ENCODE results near the gene AACS. TPM values are rescaled to one million over a fixed set of nuclear protein-coding genes. Genes with fewer than 3 reads are reported as not detected.

AACS gene
- total and polyA plus RNA-seq, 2 experiments from 2014 or later: 32.2 to 36.8 TPM

DNA sequence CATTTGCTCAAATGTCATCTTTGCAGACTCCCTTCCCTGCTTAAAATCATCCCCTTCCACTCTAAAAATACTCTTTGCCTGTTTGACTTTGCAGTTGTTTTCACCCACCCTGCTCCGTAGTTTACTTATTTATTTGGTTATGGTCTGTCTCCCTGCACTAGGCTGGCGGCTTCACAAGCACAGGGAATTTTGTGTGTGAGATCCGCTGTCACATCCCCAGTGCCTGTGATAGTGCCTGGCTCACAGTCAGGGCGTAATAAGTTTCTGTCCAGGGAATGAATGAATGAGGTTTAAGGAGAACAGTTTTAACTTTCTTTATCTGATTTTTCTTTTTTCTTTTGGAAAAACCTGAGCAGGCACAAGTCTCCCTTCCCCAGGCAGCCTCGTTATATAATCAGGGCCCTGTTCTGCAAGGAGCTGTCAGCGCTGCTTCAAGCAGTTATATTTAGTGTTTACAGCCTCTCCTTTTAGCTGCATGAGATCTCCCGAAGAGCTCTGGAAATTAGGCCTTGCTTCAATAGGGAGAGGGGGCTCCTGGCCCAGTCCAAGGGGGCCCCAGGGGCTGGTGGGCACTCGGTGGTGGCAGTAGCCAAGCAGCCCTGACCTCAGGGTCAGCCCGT, 107.1 kb downstream of the AACS start:
- peak overlapping the region; percentile 47 for H3K27ac ChIP-seq
- TF ChIP-seq, protein P1, sequence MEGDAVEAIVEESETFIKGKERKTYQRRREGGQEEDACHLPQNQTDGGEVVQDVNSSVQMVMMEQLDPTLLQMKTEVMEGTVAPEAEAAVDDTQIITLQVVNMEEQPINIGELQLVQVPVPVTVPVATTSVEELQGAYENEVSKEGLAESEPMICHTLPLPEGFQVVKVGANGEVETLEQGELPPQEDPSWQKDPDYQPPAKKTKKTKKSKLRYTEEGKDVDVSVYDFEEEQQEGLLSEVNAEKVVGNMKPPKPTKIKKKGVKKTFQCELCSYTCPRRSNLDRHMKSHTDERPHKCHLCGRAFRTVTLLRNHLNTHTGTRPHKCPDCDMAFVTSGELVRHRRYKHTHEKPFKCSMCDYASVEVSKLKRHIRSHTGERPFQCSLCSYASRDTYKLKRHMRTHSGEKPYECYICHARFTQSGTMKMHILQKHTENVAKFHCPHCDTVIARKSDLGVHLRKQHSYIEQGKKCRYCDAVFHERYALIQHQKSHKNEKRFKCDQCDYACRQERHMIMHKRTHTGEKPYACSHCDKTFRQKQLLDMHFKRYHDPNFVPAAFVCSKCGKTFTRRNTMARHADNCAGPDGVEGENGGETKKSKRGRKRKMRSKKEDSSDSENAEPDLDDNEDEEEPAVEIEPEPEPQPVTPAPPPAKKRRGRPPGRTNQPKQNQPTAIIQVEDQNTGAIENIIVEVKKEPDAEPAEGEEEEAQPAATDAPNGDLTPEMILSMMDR (IDR thresholded peaks at IDR 0.05; ENCODE audit: low read depth, low read length): no peak
- no peaks in the 10 kb centered on the region for H3K27me3 ChIP-seq
- no peaks in the 10 kb centered on the region for H3K36me3 ChIP-seq
- peak in 1 of 2 donors; percentile 37 for DNase-seq (ENCODE audit: low read depth in 1 of 2, low spot score in 1 of 2)
- no peak overlapping the region for H3K4me3 ChIP-seq
- no peaks in the 10 kb centered on the region for H3K9me3 ChIP-seq (ENCODE audit: low read depth)
- H3K4me1 ChIP-seq (ENCODE audit: low read depth): peaks cover 11% of the 10 kb centered on the region

DNA sequence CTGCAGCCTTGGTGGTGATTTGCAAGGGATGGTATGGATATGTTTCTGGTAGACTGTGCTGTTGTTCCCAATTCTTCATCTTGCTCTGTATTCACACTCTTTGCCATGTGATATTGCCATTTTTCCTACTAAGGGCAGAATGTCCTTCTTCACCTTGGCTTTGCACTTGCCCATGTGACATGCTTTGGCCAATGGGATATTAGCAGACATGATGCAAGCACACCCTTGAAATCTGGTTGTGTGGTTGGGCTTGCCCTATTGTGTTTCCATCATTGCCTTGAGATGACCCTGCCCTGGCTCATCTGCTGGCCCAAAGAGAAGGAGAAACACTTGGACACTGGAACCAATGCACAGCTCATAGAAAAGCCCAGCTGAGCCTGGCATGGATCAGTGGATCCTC, 110.3 kb downstream of the AACS start:
- DNase-seq (ENCODE audit: low read depth in 1 of 2, low spot score in 1 of 2): no peak
- TF ChIP-seq, protein P1 (IDR thresholded peaks at IDR 0.05; ENCODE audit: low read depth, low read length): no peak
- no peaks in the 10 kb centered on the region for H3K27me3 ChIP-seq

GRCh38 chr12:125178222-125178621, 113.0 kb downstream of the AACS start:
- TF ChIP-seq, protein P1 (IDR thresholded peaks at IDR 0.05; ENCODE audit: low read depth, low read length): no peak
- no peaks in the 10 kb centered on the region for H3K27me3 ChIP-seq
- H3K36me3 ChIP-seq: no peaks in the 10 kb centered on the region
- H3K4me3 ChIP-seq: no peak overlapping the region
- H3K4me1 ChIP-seq (ENCODE audit: low read depth): no peaks in the 10 kb centered on the region
- no peaks in the 10 kb centered on the region for H3K9me3 ChIP-seq (ENCODE audit: low read depth)
- no peak overlapping the region for H3K27ac ChIP-seq
- no peak for DNase-seq (ENCODE audit: low read depth in 1 of 2, low spot score in 1 of 2)

More for the DNA sequence above, 110.3 kb downstream of the AACS start:
- H3K27ac ChIP-seq: no peak overlapping the region
- H3K36me3 ChIP-seq: no peaks in the 10 kb centered on the region
- no peak overlapping the region for H3K4me3 ChIP-seq
- H3K4me1 ChIP-seq (ENCODE audit: low read depth): peaks cover 11% of the 10 kb centered on the region
- H3K9me3 ChIP-seq (ENCODE audit: low read depth): no peaks in the 10 kb centered on the region

GRCh38 chr12:125180144-125180543, 114.9 kb downstream of the AACS start:
- H3K27ac ChIP-seq: no peak overlapping the region
- TF ChIP-seq, protein P1 (IDR thresholded peaks at IDR 0.05; ENCODE audit: low read depth, low read length): no peak
- DNase-seq (ENCODE audit: low read depth in 1 of 2, low spot score in 1 of 2): no peak
- no peak overlapping the region for H3K4me3 ChIP-seq
- H3K27me3 ChIP-seq: peaks cover 16% of the 10 kb centered on the region
- H3K36me3 ChIP-seq: no peaks in the 10 kb centered on the region
- no peaks in the 10 kb centered on the region for H3K9me3 ChIP-seq (ENCODE audit: low read depth)
- H3K4me1 ChIP-seq (ENCODE audit: low read depth): no peaks in the 10 kb centered on the region

GRCh38 chr12:125181107-125181506, 115.9 kb downstream of the AACS start:
- H3K4me3 ChIP-seq: no peak overlapping the region
- no peak for DNase-seq (ENCODE audit: low read depth in 1 of 2, low spot score in 1 of 2)
- H3K27me3 ChIP-seq: peaks cover 24% of the 10 kb centered on the region
- H3K4me1 ChIP-seq (ENCODE audit: low read depth): no peaks in the 10 kb centered on the region
- no peak overlapping the region for H3K27ac ChIP-seq
- H3K36me3 ChIP-seq: no peaks in the 10 kb centered on the region
- H3K9me3 ChIP-seq (ENCODE audit: low read depth): no peaks in the 10 kb centered on the region
- TF ChIP-seq, protein P1 (IDR thresholded peaks at IDR 0.05; ENCODE audit: low read depth, low read length): no peak

All from cardiac muscle cell (in vitro differentiated cells and primary cell).